Skeletal muscle satellite cell (primary cell): ENCODE data around the gene MYOZ3.
A peak's percentile ranks its signal among the peaks of the same experiment; 100 is the strongest.

Experiments used
- H3K27me3 ChIP-seq: 2 replicates; pipeline ENCODE4 v1.7.0; 2013; ENCODE audit warnings: low read length; ENCODE audit not compliant: control insufficient read depth, insufficient read depth
- H3K36me3 ChIP-seq: 2 replicates; pipeline ENCODE4 v1.7.0; 2013; ENCODE audit warnings: mild to moderate bottlenecking, control low read depth, low read length; ENCODE audit not compliant: insufficient read depth
- H3K4me1 ChIP-seq: 2 replicates; pipeline ENCODE4 v1.7.0; 2013; ENCODE audit warnings: low read length; ENCODE audit not compliant: control insufficient read depth, insufficient read depth
- H3K4me2 ChIP-seq: 2 replicates; pipeline ENCODE4 v1.7.0; 2013; ENCODE audit warnings: mild to moderate bottlenecking, low read length
- H3K4me3 ChIP-seq: 2 replicates; pipeline ENCODE4 v1.7.0; 2013; ENCODE audit warnings: low read length
- H3K9ac ChIP-seq: 2 replicates; pipeline ENCODE4 v1.7.0; 2013; ENCODE audit warnings: mild to moderate bottlenecking, low read depth, low read length, moderate library complexity
- H3K9me3 ChIP-seq: replicated peaks from 2 replicates; pipeline ENCODE4 v1.7.0; 2013; ENCODE audit warnings: mild to moderate bottlenecking, control low read depth, low read length

MYOZ3 gene

DNA sequence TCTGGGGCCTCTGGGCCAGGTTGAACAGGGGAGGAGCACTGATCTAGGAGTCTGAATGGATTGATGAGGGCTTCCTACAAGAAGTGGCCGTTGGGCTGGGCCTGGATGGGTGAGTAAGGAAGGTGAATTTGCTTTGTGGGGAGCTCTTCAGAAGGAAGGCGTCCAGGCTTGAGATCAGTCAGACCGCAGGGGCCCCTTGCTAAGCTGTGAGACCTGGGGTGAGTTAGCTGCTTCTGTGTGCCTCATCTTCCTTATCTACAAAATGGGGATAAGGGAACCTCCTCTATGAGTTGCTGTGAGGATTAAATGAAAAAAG lies 21.7 kb upstream of the MYOZ3 start:
- no peak overlapping the region for H3K4me2 ChIP-seq
- peaks cover 79% of the 10 kb centered on the region for H3K4me1 ChIP-seq
- no peaks in the 10 kb centered on the region for H3K27me3 ChIP-seq
- H3K9me3 ChIP-seq, result no peaks in the 10 kb centered on the region
- H3K36me3 ChIP-seq, result no peaks in the 10 kb centered on the region
- no peak overlapping the region for H3K4me3 ChIP-seq
- H3K9ac ChIP-seq, result no peak overlapping the region

DNA sequence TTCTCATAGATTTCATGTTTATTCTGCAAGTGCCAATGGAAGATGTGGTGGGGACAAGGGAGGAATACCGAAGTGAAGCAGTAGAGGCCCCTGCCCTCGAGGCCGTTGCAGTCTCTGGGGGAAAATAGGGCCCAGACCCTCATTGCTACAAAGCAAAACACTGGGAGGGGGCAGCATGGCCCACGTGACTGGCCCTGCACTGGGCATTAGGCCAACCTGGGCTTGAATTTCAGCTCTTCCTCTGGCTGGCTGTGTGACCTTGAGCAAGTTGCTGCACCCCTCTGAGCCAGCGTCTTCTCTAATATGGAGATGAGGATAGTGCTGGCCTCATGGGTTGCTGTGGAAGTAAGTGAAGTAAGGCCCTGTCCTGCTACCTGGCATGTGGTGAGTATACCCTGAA lies 21.3 kb upstream of the MYOZ3 start:
- Histone ChIP-seq H3K4me2 (peak overlapping the region; percentile 82), H3K9me3 (no peaks in the 10 kb centered on the region), H3K9ac (peak overlapping the region; percentile 75), H3K4me1 (peaks cover 83% of the 10 kb centered on the region), H3K36me3 (no peaks in the 10 kb centered on the region), H3K4me3 (no peak overlapping the region), H3K27me3 (no peaks in the 10 kb centered on the region)

DNA sequence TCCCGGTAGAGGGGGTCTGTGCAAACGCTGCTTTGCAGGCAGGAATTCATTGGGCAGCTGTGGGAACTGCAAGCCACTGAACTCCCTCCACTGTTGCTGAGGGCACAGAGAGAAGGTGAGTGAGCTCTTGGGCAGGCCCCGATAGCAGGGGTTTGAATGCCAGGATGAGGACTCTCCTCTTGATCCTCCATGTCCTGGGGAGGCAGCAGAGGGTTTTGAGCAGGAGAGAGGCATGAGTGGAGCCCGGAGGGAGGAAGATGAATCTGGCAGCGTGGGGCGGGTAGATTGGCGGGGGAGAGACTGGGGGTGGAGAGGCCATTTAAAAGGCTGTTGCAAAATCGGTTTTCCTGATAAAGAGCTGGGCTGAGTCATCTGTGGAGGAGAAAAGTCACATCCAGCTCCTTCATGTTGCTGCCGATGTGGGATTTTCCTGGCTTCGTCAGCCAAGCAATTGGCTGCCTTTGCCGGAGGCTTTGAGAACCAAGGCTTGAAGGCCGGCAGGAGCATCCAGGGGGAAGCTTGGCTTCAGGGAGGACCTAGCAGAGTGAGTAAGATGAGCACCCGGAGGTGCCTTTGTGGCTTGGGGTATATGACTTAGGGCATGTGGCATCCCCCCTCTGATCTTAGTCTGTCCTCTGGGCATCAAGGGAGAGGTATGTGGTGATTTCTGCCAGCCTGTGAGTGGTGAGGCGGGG lies 20.6 kb upstream of the MYOZ3 start, which contains the start of gene SYNPO:
Gene SYNPO, plus strand, starts transcription at position 350 of the 695 bp plus-strand sequence. CDS start 7,616 bp downstream, outside the sequence.
- peak within 1 kb of the TSS; percentile 75 for H3K9ac ChIP-seq
- peaks cover 90% of the 10 kb centered on the region for H3K4me1 ChIP-seq
- H3K4me2 ChIP-seq, result peak within 1 kb of the TSS; percentile 82
- no peaks in the 10 kb centered on the region for H3K27me3 ChIP-seq
- no peaks in the 10 kb centered on the region for H3K9me3 ChIP-seq
- no peaks in the 10 kb centered on the region for H3K36me3 ChIP-seq
- H3K4me3 ChIP-seq, result peak within 1 kb of the TSS; percentile 69

DNA sequence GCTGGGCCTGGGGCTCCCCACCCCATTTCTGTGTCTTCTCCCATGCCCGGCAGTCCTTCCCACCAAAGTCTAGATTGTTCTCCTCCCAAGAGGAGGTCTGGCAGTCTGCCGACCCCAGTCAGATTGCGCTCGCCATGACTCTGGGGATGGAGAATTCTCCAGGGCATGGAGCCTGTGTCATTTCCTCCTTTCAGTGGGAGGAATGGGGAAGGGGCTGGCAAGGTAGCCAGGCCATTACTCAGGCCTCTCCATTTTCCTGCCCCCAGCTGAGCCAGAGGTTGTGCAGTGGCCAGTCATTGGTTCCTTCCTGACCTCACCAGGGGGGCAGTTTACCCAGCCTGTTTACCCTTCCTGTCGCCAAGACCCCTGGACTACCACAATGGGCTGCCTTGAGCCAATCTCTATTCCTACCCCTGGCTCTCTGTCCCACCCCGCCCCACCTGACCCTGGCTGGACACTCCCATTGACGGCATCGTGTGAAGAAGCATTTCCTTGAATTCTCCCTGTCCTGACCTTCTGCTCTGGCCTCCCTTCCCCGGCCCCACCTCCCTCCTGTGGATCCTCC lies 20.0 kb upstream of the MYOZ3 start:
- peak overlapping the region; percentile 69 for H3K4me3 ChIP-seq
- H3K4me2 ChIP-seq, result peak overlapping the region; percentile 82
- no peaks in the 10 kb centered on the region for H3K27me3 ChIP-seq
- H3K9ac ChIP-seq, result peak overlapping the region; percentile 75
- H3K9me3 ChIP-seq, result no peaks in the 10 kb centered on the region
- no peaks in the 10 kb centered on the region for H3K36me3 ChIP-seq
- H3K4me1 ChIP-seq, result peaks cover 88% of the 10 kb centered on the region

DNA sequence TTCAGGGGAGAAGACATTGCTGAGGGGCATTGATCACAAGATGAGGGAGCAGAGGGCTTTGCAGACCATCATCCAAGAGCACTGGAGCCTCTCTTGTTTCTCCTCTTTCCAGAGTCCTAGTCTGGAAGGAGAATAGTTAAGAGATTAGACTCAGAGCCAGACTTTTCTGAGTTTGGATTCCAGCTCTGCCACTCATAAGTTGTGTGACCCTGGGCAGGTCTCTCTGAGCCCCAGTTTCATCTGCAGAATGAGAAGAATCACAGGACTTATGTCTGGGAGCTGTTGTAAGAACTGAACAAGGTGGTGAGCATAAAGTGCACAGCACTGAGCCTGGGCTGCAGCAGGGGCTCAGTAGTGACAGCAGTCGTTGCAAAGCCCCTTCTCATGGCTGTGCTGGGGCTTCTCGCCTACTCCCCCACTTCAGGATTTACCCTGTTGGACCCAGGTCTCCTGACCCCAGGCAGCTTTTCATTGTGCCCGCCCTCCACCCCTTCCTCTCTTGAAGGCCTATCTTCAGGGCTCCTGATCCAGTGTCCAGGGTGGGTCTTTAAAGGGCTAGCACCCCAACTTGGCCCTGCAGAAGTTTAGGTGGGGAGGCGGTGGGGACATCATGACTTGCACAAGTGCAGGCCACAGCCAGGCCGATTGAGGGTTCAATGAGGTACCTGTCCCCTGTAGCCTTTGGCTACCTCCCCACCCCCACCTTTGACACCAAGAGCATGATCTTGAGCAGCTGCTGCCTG lies 19.1 kb upstream of the MYOZ3 start:
- Histone ChIP-seq H3K27me3 (no peaks in the 10 kb centered on the region), H3K4me2 (peak overlapping the region; percentile 82), H3K9me3 (no peaks in the 10 kb centered on the region), H3K4me3 (peak overlapping the region; percentile 69), H3K4me1 (peaks cover 79% of the 10 kb centered on the region), H3K9ac (peak overlapping the region; percentile 75), H3K36me3 (no peaks in the 10 kb centered on the region)

DNA sequence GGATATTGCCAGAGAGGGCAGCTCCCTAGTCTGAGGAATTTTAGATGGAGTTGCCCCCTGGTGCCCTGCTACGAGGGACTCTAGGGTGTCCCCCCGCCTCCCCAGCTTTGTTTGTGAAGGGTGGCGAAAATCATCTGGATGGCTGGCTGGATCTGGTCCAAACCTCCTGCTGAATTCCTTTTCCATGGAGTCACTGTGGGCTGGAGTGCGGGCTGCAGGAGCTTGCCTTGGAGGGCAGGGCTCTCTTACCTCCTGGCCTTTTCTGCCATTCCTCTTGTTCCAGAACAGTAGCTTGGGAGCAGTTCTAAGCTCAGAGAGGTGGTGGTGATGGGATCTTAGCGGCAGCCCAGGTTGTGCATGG lies 18.5 kb upstream of the MYOZ3 start:
- Histone ChIP-seq H3K36me3 (no peaks in the 10 kb centered on the region), H3K27me3 (no peaks in the 10 kb centered on the region), H3K4me2 (peak overlapping the region; percentile 82), H3K9me3 (no peaks in the 10 kb centered on the region), H3K9ac (peak overlapping the region; percentile 36), H3K4me1 (peaks cover 74% of the 10 kb centered on the region), H3K4me3 (peak overlapping the region; percentile 69)

DNA sequence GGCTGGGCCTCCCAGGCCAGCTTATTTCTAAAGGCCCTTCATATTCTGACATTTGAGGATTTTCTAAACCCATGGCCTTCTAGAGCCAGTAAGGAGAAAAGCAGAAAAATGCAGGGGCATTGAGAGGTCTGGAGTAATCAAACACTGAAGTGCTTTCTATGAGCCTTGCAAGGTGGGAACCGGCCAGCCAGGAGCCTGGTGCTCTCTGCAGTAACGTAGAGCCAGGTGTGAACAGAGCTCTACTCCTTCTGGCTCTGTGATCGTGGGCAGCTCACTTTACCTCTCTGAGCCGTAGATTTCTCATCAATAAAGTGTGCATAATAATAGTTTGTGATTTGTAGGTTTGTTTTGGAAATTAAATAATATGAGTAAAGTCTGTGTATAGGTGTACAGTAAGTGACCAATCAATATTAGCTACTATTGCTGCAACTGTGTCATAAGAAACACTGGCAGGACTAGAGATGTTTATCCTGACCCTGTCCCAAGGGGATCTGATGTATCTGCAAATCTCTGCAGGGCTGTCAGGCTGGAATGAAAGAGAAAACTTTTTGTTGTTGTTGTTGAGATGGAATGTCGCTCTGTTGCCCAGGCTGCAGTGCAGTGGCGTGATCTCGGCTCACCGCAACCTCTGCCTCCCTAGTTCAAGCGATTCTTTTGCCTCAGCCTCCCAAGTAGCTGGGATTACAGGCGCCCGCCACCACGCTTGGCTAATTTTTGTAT lies 17.9 kb upstream of the MYOZ3 start:
- Histone ChIP-seq H3K4me2 (peak overlapping the region; percentile 82), H3K9me3 (no peaks in the 10 kb centered on the region), H3K4me1 (peaks cover 68% of the 10 kb centered on the region), H3K9ac (no peak overlapping the region), H3K27me3 (no peaks in the 10 kb centered on the region), H3K4me3 (peak overlapping the region; percentile 69), H3K36me3 (peaks cover under 1% of the 10 kb centered on the region)

DNA sequence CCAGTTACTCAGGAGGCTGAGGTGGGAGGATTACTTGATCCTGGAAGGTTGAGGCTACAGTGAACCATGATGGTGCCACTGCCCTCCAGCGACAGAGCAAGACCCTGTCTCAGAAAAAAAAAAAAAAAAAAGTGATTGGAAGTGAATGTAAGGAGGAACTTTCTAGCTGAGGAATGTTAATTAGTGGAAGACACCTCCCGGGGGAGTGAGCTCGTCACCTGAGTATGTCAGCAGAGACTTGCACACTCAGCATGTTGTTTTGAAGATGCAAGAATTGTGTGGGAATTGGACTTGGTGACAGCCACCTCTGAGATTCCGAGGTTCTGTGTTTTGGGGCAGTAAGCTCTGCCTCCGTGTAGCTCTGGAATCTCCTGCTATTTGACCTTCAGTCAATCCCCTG lies 17.0 kb upstream of the MYOZ3 start:
- no peak overlapping the region for H3K4me3 ChIP-seq

DNA sequence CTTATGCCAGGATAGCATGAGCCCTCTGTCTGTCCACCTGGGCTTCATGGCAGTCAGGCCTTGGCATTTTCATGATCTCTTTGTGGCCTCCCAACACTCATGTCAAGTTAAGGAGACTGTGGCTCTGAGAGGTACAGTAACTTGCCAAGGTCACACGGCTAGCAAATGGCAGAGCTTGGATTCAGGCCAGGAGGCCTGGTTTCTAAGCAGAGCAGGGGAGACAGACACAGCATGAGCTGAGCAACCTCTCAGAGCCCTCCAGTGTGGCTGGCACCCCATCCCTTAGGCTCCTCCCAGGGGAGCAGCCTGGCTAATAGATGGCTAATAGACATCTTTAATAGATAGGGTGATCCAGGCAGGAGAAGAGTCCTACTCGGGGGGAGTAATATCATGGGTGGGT lies 16.5 kb upstream of the MYOZ3 start:
- H3K27me3 ChIP-seq, result no peaks in the 10 kb centered on the region
- peak overlapping the region; percentile 35 for H3K4me2 ChIP-seq
- peaks cover 13% of the 10 kb centered on the region for H3K36me3 ChIP-seq
- H3K9me3 ChIP-seq, result no peaks in the 10 kb centered on the region
- peaks cover 56% of the 10 kb centered on the region for H3K4me1 ChIP-seq
- no peak overlapping the region for H3K9ac ChIP-seq
- H3K4me3 ChIP-seq, result no peak overlapping the region

More for the DNA sequence above, 17.0 kb upstream of the MYOZ3 start:
- Histone ChIP-seq H3K4me2 (peak overlapping the region; percentile 35), H3K4me1 (peaks cover 61% of the 10 kb centered on the region), H3K36me3 (peaks cover 10% of the 10 kb centered on the region), H3K9me3 (no peaks in the 10 kb centered on the region), H3K9ac (no peak overlapping the region), H3K27me3 (no peaks in the 10 kb centered on the region)

DNA sequence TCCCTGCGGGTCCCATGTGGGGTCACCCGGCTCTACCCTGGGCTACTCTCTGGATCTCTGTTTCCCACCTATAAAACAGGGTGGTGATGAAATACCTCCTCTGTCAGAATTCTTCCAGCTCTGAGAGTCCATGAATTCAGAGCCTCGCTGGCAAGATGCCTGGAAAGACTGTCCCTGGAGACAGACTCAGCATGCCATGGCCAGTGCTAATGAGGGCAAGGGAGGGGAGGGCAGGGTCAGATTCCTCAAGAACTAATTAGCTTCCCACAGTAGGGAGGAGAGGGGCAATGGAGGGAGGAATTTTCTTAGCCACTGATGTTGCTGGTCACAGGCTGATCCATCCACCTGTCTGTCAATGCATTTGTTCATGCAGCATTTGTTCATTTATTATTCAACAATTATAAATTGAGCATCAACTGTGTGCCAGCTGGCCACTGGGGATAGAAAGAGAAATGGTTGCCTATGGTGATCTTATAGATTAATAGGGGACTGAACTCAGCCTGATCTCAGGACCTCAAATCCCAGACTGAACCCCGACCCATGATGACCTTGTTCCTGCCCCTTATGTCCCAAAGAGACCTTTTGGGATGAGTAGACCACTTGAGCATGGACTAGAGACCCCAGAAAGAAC lies 15.9 kb upstream of the MYOZ3 start:
- Histone ChIP-seq H3K4me2 (peak overlapping the region; percentile 35), H3K4me3 (no peak overlapping the region), H3K27me3 (no peaks in the 10 kb centered on the region), H3K9ac (no peak overlapping the region), H3K36me3 (peaks cover 15% of the 10 kb centered on the region), H3K9me3 (no peaks in the 10 kb centered on the region), H3K4me1 (peaks cover 49% of the 10 kb centered on the region)
